IMR-90 (cell line): Measurements from ENCODE around the gene ZNF423. TPM values are rescaled to one million over a fixed set of nuclear protein-coding genes. Genes with fewer than 3 reads are reported as not detected.

Experiments used
- ATAC-seq: fragments of 200-7000 bp; cut with Tn5 transposase; 2 replicates; pipeline ENCODE4 v1.9.1; 2020; ENCODE audit warnings: low read depth, mild to moderate bottlenecking, moderate library complexity
- BruUV-seq: library from RNA; stranded (reverse); fragments of 400-500 nt; replicated peaks from 2 replicates; lab custom pipeline; 2021; lab: Mats Ljungman, UMichigan
- CTCF ChIA-PET: fragments of 300-600 bp; formaldehyde crosslinking; extraction: SDS; loops from one replicate; lab custom pipeline; 2021; ENCODE audit warnings: antibody characterized with exemption; lab: Yijun Ruan, JAX
- POLR2A ChIA-PET: fragments of 300-600 bp; sonication (Branson Sonifier 250); formaldehyde crosslinking; loops from one replicate; lab custom pipeline; 2022; ENCODE audit warnings: antibody characterized with exemption; ENCODE audit not compliant: unreplicated experiment; lab: Charles Lee
- DNase-seq: peaks from one replicate; pipeline ENCODE4 v3.0.0; 2013
- H2AFZ ChIP-seq: replicated peaks from 2 replicates; pipeline ENCODE3; 2013; ENCODE audit warnings: low read length, mild to moderate bottlenecking; ENCODE audit not compliant: poor library complexity
- H2AK5ac ChIP-seq: 2 replicates; pipeline ENCODE4 v1.6.1; 2013; ENCODE audit warnings: low read depth, low read length, inconsistent platforms
- H2AK9ac ChIP-seq: replicated peaks from 2 replicates; pipeline ENCODE3; 2013; ENCODE audit warnings: mild to moderate bottlenecking, low read depth, low read length, moderate library complexity; ENCODE audit not compliant: poor library complexity
- H2BK120ac ChIP-seq: 2 replicates; pipeline ENCODE4 v1.6.1; 2013; ENCODE audit warnings: low read depth, low read length, inconsistent platforms
- H2BK15ac ChIP-seq: 3 replicates; pipeline ENCODE4 v1.6.1; 2013; ENCODE audit warnings: low read depth, low read length, inconsistent platforms
- H2BK20ac ChIP-seq: 2 replicates; pipeline ENCODE4 v1.6.1; 2013; ENCODE audit warnings: low read depth, mild to moderate bottlenecking, inconsistent platforms, low read length, moderate library complexity
- H2BK5ac ChIP-seq: 2 replicates; pipeline ENCODE4 v1.6.1; 2013; ENCODE audit warnings: mild to moderate bottlenecking, low read depth, low read length, inconsistent platforms; ENCODE audit not compliant: poor library complexity, severe bottlenecking
- H3K14ac ChIP-seq: replicated peaks from 2 replicates; pipeline ENCODE4 v1.6.1; 2013; ENCODE audit warnings: low read depth, low read length, inconsistent platforms
- H3K18ac ChIP-seq: 2 replicates; pipeline ENCODE4 v1.6.1; 2013; ENCODE audit warnings: low read depth, low read length, control low read depth
- H3K23ac ChIP-seq: 2 replicates; pipeline ENCODE4 v1.6.1; 2013; ENCODE audit warnings: low read depth, low read length, inconsistent platforms
- H3K27ac ChIP-seq: 2 replicates; pipeline ENCODE4 v1.5.1; 2013; ENCODE audit warnings: mild to moderate bottlenecking, control low read depth, low read length; ENCODE audit not compliant: insufficient read depth
- H3K27me3 ChIP-seq: 2 replicates; pipeline ENCODE4 v1.6.1; 2013; ENCODE audit warnings: low read length; ENCODE audit not compliant: control insufficient read depth, insufficient read depth
- H3K36me3 ChIP-seq: 2 replicates; pipeline ENCODE4 v1.6.1; 2013; ENCODE audit warnings: low read length, mixed read lengths; ENCODE audit not compliant: control insufficient read depth, insufficient read depth
- H3K4ac ChIP-seq: 2 replicates; pipeline ENCODE4 v1.6.1; 2013; ENCODE audit warnings: low read depth, low read length, inconsistent platforms
- H3K4me1 ChIP-seq: 2 replicates; pipeline ENCODE4 v1.6.1; 2013; ENCODE audit warnings: low read length, mixed read lengths; ENCODE audit not compliant: control insufficient read depth, insufficient read depth
- H3K4me2 ChIP-seq: 2 replicates; pipeline ENCODE4 v1.6.1; 2013; ENCODE audit warnings: low read depth, mild to moderate bottlenecking, control low read depth, low read length, moderate library complexity
- H3K4me3 ChIP-seq: 2 replicates; pipeline ENCODE4 v1.5.1; 2013; ENCODE audit warnings: low read depth, mild to moderate bottlenecking, control low read depth, low read length, moderate library complexity; ENCODE audit not compliant: insufficient read depth
- H3K56ac ChIP-seq: 2 replicates; pipeline ENCODE4 v1.6.1; 2013; ENCODE audit warnings: low read length, inconsistent platforms; ENCODE audit not compliant: insufficient read depth; ENCODE audit errors: extremely low read depth
- H3K79me1 ChIP-seq, 2 experiments: 2 replicates each; pipeline ENCODE4 v1.6.1; 2013; ENCODE audit warnings: low read length in 2 of 2, inconsistent platforms in 1 of 2, low read depth in 1 of 2
- H3K9ac ChIP-seq: 2 replicates; pipeline ENCODE4 v1.6.1; 2013; ENCODE audit warnings: low read depth, low read length, control low read depth
- H3K9me1 ChIP-seq: 2 replicates; pipeline ENCODE4 v1.6.1; 2013; ENCODE audit warnings: low read length, inconsistent platforms; ENCODE audit not compliant: insufficient read depth
- H3K9me3 ChIP-seq: 2 replicates; pipeline ENCODE4 v1.6.1; 2013; ENCODE audit warnings: low read length; ENCODE audit not compliant: control insufficient read depth, insufficient read depth
- H4K20me1 ChIP-seq: 2 replicates; pipeline ENCODE4 v1.6.1; 2013; ENCODE audit warnings: low read length, inconsistent platforms; ENCODE audit not compliant: insufficient read depth
- H4K5ac ChIP-seq: 2 replicates; pipeline ENCODE4 v1.6.1; 2013; ENCODE audit warnings: mild to moderate bottlenecking, low read depth, low read length, control low read depth
- H4K8ac ChIP-seq, 2 experiments: 2 replicates each; pipeline ENCODE4 v1.6.1; 2013; ENCODE audit warnings: low read depth in 2 of 2, low read length in 2 of 2, control low read depth in 1 of 2, inconsistent platforms in 1 of 2
- H4K91ac ChIP-seq: 2 replicates; pipeline ENCODE4 v1.6.1; 2013; ENCODE audit warnings: low read depth, low read length, inconsistent platforms; ENCODE audit not compliant: insufficient read depth
- CEBPB ChIP-seq: IDR thresholded peaks from 2 replicates; pipeline ENCODE4 v1.6.1; 2012; ENCODE audit warnings: low read depth, low read length, improper control_type of control experiment
- ELK1 ChIP-seq: fragments of 150-350 bp; IDR thresholded peaks from 2 replicates; pipeline ENCODE4 v1.6.1; 2016; ENCODE audit warnings: low read depth, mild to moderate bottlenecking, low read length, moderate library complexity, borderline replicate concordance
- FOS ChIP-seq: fragments of 150-350 bp; IDR thresholded peaks from 2 replicates; pipeline ENCODE4 v1.6.1; 2016; ENCODE audit warnings: low read depth, low read length
- MAZ ChIP-seq: IDR thresholded peaks from 2 replicates; pipeline ENCODE4 v1.6.1; 2012; ENCODE audit warnings: low read depth, mild to moderate bottlenecking, low read length, improper control_type of control experiment, moderate library complexity, borderline replicate concordance
- MXI1 ChIP-seq: IDR thresholded peaks from 2 replicates; pipeline ENCODE4 v1.6.1; 2012; ENCODE audit warnings: low read depth, mild to moderate bottlenecking, low read length, moderate library complexity, borderline replicate concordance
- POLR2A ChIP-seq: IDR thresholded peaks from 2 replicates; pipeline ENCODE4 v1.6.1; 2012; ENCODE audit warnings: mild to moderate bottlenecking, low read depth, low read length
- SMC3 ChIP-seq: fragments of 150-350 bp; IDR thresholded peaks from 2 replicates; pipeline ENCODE4 v1.6.1; 2016; ENCODE audit warnings: low read depth, mild to moderate bottlenecking, antibody characterized with exemption, low read length, moderate library complexity
- WGBS, 2 experiments: methylation state at CpG; one replicate each; pipeline versions ENCODE4 v1.1.5 to v1.1.7; 2013; ENCODE audit warnings: missing lambda C conversion rate in 2 of 2; ENCODE audit not compliant: insufficient read length in 1 of 2; ENCODE audit errors: extremely low coverage in 2 of 2; 5-methylcytosine and 5-hydroxymethylcytosine counted together
- dilution Hi-C: fragments of 300-500 bp; cut with HindIII; formaldehyde crosslinking; loops from one replicate; pipeline ENCODE4 v1.14.3; 2018; ENCODE audit warnings: low sequenced_read_pairs; ENCODE audit not compliant: unreplicated experiment
- in situ Hi-C: fragments of 300-500 bp; cut with MboI; formaldehyde crosslinking; loops from 3 replicates; pipeline ENCODE4 v1.14.3; 2019; ENCODE audit warnings: low sequenced_read_pairs, inconsistent platforms, mixed read lengths
- intact Hi-C: fragments of 100-400 bp; cut with micrococcal nuclease; formaldehyde crosslinking; loops from 2 replicates; pipeline ENCODE4 v1.10.0; 2022
- polyA plus RNA-seq, 3 experiments: library from polyadenylated mRNA; depleted of rRNA; stranded (reverse); fragments of >200 nt; gene quantifications; 2 replicates each; pipeline ENCODE4 v1.2.3, GENCODE V29; 2012; ENCODE audit warnings: low replicate concordance in 1 of 3
- total RNA-seq: library from RNA; depleted of rRNA; stranded (reverse); fragments of >200 nt; gene quantifications from 2 replicates; pipeline ENCODE4 v1.2.3, GENCODE V29; 2012

The ZNF423 gene
- total and polyA plus RNA-seq, 2 of the 4 experiments (the other 2 are of a cell fraction) = under 0.01 to 0.10 TPM

GRCh38 chr16:49698453-49698815 lies 157.5 kb downstream of the ZNF423 start:
- Histone ChIP-seq H3K4me3 (no peak overlapping the region), H3K4me2 (no peak overlapping the region)
- DNase-seq = no peak

More at GRCh38 chr16:49698453-49698815, 157.5 kb downstream of the ZNF423 start:
- Histone ChIP-seq H3K4me1 (no peaks in the 10 kb centered on the region), H3K14ac (no peak overlapping the region), H3K56ac (no peak overlapping the region), H4K8ac (no peak overlapping the region), H2BK20ac (no peak overlapping the region), H3K27me3 (peaks cover 35% of the 10 kb centered on the region), H2BK5ac (no peak overlapping the region), H3K36me3 (no peaks in the 10 kb centered on the region), H2BK15ac (no peak overlapping the region), H4K91ac (no peak overlapping the region), H3K9me3 (no peaks in the 10 kb centered on the region), H3K79me1 (no peaks in the 10 kb centered on the region), H3K4ac (no peak overlapping the region), H3K23ac (no peak overlapping the region), H2AK5ac (no peak overlapping the region), H4K5ac (no peak overlapping the region), H3K9ac (no peak overlapping the region), H3K9me1 (no peaks in the 10 kb centered on the region), H2BK120ac (no peak overlapping the region), H2AFZ (no peak overlapping the region), H4K20me1 (no peaks in the 10 kb centered on the region), H3K18ac (no peak overlapping the region), H3K27ac (no peak overlapping the region), H2AK9ac (no peak overlapping the region)
- in situ Hi-C loops (no loop called here), intact Hi-C loops (no loop called here), dilution Hi-C loops (no loop called here)
- ChIA-PET POLR2A (no interaction called here), CTCF (no interaction called here)
- WGBS, 2 experiments = 25% methylated on average over 13 of the region's 26 CpGs; no CpG with 5 or more reads in 1 of the 2 experiments
- ATAC-seq = no peak
- no TSS peak for BruUV-seq
- no peak for TF ChIP-seq POLR2A
- no peak for TF ChIP-seq FOS
- no peak for TF ChIP-seq CEBPB
- no peak for TF ChIP-seq MAZ
- TF ChIP-seq ELK1 = no peak
- no peak for TF ChIP-seq SMC3
- no peak for TF ChIP-seq MXI1
